ENCODE measurements around the gene LMAN1L. TPM values are rescaled to one million over a fixed set of nuclear protein-coding genes. Genes with fewer than 3 reads are reported as not detected.

The LMAN1L gene
- total RNA-seq, 6 experiments from 2014 or later: not detected

- H3K27me3 ChIP-seq: peaks cover 0 to 7% of the 10 kb centered on the region in 2 donors
- H3K36me3 ChIP-seq: no peaks in the 10 kb centered on the region
- WGBS (ENCODE audit: insufficient coverage, low coverage, low lambda C conversion rate, missing lambda C conversion rate): 17% methylated on average over 14 of the region's 21 CpGs
- no peak overlapping the region for H3K27ac ChIP-seq
- TF ChIP-seq, protein P1, sequence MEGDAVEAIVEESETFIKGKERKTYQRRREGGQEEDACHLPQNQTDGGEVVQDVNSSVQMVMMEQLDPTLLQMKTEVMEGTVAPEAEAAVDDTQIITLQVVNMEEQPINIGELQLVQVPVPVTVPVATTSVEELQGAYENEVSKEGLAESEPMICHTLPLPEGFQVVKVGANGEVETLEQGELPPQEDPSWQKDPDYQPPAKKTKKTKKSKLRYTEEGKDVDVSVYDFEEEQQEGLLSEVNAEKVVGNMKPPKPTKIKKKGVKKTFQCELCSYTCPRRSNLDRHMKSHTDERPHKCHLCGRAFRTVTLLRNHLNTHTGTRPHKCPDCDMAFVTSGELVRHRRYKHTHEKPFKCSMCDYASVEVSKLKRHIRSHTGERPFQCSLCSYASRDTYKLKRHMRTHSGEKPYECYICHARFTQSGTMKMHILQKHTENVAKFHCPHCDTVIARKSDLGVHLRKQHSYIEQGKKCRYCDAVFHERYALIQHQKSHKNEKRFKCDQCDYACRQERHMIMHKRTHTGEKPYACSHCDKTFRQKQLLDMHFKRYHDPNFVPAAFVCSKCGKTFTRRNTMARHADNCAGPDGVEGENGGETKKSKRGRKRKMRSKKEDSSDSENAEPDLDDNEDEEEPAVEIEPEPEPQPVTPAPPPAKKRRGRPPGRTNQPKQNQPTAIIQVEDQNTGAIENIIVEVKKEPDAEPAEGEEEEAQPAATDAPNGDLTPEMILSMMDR (IDR thresholded peaks at IDR 0.05): no peak
- TF ChIP-seq POLR2A (IDR thresholded peaks at IDR 0.05): no peak
- no peak for DNase-seq
- no peak overlapping the region for H3K4me3 ChIP-seq
- H3K9me3 ChIP-seq: no peaks in the 10 kb centered on the region
- no peaks in the 10 kb centered on the region for H3K4me1 ChIP-seq
- no peak for ATAC-seq
- intact Hi-C loops (cut with DNase I): no loop called here
Observed at GRCh38 chr15:74826921-74827320, 14.3 kb downstream of the LMAN1L start.

- H3K27me3 ChIP-seq: peaks cover 0 to 7% of the 10 kb centered on the region in 2 donors
- WGBS (ENCODE audit: insufficient coverage, low coverage, low lambda C conversion rate, missing lambda C conversion rate): 54% methylated on average over 4 of the region's 5 CpGs
Observed at GRCh38 chr15:74827614-74828013, 15.0 kb downstream of the LMAN1L start.

DNA sequence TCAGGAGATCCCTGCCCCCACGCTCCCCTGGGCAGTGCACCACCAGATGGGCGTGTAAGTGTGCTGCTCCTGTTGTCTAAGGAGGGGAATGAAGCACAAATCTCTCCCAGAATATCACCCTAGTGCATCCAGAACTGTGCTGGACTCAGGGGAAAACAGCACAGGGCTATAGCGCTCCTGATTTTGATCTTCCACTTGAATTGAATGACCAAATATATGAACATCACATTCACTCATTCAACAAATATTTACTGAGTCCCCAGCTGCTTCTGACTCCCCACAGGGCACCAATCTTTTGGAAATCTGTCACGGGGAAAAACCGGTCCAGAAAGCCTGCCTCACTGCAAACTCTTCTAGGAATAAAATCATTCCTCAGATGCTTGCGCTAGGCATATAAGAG is 16.2 kb downstream of the LMAN1L start:
- TF ChIP-seq, protein P1 (IDR thresholded peaks at IDR 0.05): no peak
- no peak for TF ChIP-seq POLR2A (IDR thresholded peaks at IDR 0.05)
- Histone ChIP-seq H3K9me3 (no peaks in the 10 kb centered on the region), H3K4me3 (no peak overlapping the region), H3K36me3 (no peaks in the 10 kb centered on the region), H3K27ac (no peak overlapping the region), H3K27me3 (peaks cover 0 to 7% of the 10 kb centered on the region in 2 donors), H3K4me1 (no peaks in the 10 kb centered on the region)
- no peak for ATAC-seq
- intact Hi-C loops (cut with DNase I): no loop called here
- DNase-seq: no peak
- 74% methylated on average over 3 of the region's 6 CpGs for WGBS (ENCODE audit: insufficient coverage, low coverage, low lambda C conversion rate, missing lambda C conversion rate)

More at GRCh38 chr15:74827614-74828013, 15.0 kb downstream of the LMAN1L start:
- DNase-seq (no peak), ATAC-seq (no peak)
- no peak overlapping the region for H3K27ac ChIP-seq
- H3K4me1 ChIP-seq: no peaks in the 10 kb centered on the region
- no peak overlapping the region for H3K4me3 ChIP-seq
- TF ChIP-seq, protein P1 (IDR thresholded peaks at IDR 0.05): no peak
- TF ChIP-seq POLR2A (IDR thresholded peaks at IDR 0.05): no peak
- no peaks in the 10 kb centered on the region for H3K36me3 ChIP-seq
- intact Hi-C loops (cut with DNase I): no loop called here
- H3K9me3 ChIP-seq: no peaks in the 10 kb centered on the region

DNA sequence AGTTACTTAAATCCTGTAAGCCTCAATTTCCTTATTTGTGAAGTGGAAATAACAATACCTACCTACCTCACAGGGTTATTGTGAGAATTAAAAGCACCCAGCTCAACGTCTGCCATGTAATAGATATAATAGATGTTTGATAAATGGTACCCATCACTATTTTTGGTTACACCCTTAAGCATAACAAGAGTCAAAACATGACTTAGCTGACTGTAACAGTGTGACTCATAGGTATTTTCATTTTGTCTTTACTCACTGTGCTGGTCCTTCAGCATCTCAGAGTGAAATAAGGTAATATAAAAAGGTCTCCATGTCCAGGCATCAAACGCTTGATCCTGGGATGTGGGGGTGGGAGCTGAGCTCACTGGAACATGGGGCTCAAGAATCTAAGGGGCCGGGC is 16.9 kb downstream of the LMAN1L start:
- ATAC-seq: no peak
- H3K9me3 ChIP-seq: no peaks in the 10 kb centered on the region
- TF ChIP-seq POLR2A (IDR thresholded peaks at IDR 0.05): no peak
- TF ChIP-seq, protein P1 (IDR thresholded peaks at IDR 0.05): no peak
- H3K27me3 ChIP-seq: peaks cover 0 to 7% of the 10 kb centered on the region in 2 donors
- no peak for DNase-seq
- H3K4me1 ChIP-seq: no peaks in the 10 kb centered on the region
- no peak overlapping the region for H3K4me3 ChIP-seq
- H3K27ac ChIP-seq: no peak overlapping the region
- WGBS (ENCODE audit: insufficient coverage, low coverage, low lambda C conversion rate, missing lambda C conversion rate): 42% methylated on average over 3 of the region's 3 CpGs
- intact Hi-C loops (cut with DNase I): no loop called here
- H3K36me3 ChIP-seq: no peaks in the 10 kb centered on the region

DNA sequence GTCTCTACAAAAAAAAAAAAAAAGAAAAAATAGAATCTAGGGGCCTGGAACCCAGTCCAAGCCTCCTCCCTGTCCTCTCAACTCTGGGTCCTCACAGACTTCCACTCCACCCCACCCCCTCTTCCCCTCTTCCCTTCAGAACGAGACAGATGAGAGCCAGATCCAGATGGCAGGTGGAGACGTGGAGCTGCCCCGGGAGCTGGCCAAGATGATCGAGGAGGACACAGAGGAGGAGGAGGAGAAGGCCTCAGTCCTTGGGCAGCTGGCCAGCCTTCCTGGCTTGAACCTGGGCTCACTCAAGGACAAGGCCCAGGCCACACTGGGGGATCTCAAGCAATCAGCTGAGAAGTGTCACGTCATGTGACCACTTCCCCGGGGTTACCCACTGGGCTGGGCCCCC is 17.4 kb downstream of the LMAN1L start:
- intact Hi-C loops (cut with DNase I): no loop called here
- H3K9me3 ChIP-seq: no peaks in the 10 kb centered on the region
- H3K27me3 ChIP-seq: peaks cover 0 to 7% of the 10 kb centered on the region in 2 donors
- H3K36me3 ChIP-seq: no peaks in the 10 kb centered on the region
- ATAC-seq (no peak), DNase-seq (no peak)
- no peaks in the 10 kb centered on the region for H3K4me1 ChIP-seq
- 57% methylated on average over 2 of the region's 6 CpGs for WGBS (ENCODE audit: insufficient coverage, low coverage, low lambda C conversion rate, missing lambda C conversion rate)
- TF ChIP-seq, protein P1 (IDR thresholded peaks at IDR 0.05): no peak
- TF ChIP-seq POLR2A (IDR thresholded peaks at IDR 0.05): no peak
- H3K27ac ChIP-seq: no peak overlapping the region
- H3K4me3 ChIP-seq: no peak overlapping the region
